ENCODE data around the gene LHX6. TPM values are rescaled to one million over a fixed set of nuclear protein-coding genes. Genes with fewer than 3 reads are reported as not detected.

The LHX6 gene
- total and polyA plus RNA-seq, 2 donors from 2014 or later, result 0.82 to 4.9 TPM

- no peak overlapping the region for H3K27ac ChIP-seq (ENCODE audit: low read depth in 2 of 2, low read length in 2 of 2)
- no peak for FAIRE-seq
- DNase-seq, result peak in 1 of 5 donors; percentile 61
- peaks cover 78% of the 10 kb centered on the region for H3K27me3 ChIP-seq (ENCODE audit: control insufficient read depth, insufficient read depth, low read length)
- H3K9me3 ChIP-seq (ENCODE audit: control insufficient read depth in 2 of 3, insufficient read depth in 1 of 3, low read length in 3 of 3), result no peaks in the 10 kb centered on the region
- TF ChIP-seq, protein P1, sequence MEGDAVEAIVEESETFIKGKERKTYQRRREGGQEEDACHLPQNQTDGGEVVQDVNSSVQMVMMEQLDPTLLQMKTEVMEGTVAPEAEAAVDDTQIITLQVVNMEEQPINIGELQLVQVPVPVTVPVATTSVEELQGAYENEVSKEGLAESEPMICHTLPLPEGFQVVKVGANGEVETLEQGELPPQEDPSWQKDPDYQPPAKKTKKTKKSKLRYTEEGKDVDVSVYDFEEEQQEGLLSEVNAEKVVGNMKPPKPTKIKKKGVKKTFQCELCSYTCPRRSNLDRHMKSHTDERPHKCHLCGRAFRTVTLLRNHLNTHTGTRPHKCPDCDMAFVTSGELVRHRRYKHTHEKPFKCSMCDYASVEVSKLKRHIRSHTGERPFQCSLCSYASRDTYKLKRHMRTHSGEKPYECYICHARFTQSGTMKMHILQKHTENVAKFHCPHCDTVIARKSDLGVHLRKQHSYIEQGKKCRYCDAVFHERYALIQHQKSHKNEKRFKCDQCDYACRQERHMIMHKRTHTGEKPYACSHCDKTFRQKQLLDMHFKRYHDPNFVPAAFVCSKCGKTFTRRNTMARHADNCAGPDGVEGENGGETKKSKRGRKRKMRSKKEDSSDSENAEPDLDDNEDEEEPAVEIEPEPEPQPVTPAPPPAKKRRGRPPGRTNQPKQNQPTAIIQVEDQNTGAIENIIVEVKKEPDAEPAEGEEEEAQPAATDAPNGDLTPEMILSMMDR (IDR thresholded peaks at IDR 0.05; ENCODE audit: borderline replicate concordance, extremely low read depth, insufficient read depth), result no peak
- H3K9ac ChIP-seq (ENCODE audit: low read length in 3 of 3), result no peak overlapping the region
- no peak overlapping the region for H3K4me3 ChIP-seq (ENCODE audit: low read length in 3 of 3)
- H3K36me3 ChIP-seq (ENCODE audit: control insufficient read depth in 2 of 3, insufficient read depth in 3 of 3, low read length in 3 of 3), result no peaks in the 10 kb centered on the region
- H3K4me1 ChIP-seq (ENCODE audit: control insufficient read depth in 2 of 3, insufficient read depth in 2 of 3, low read depth in 1 of 3, low read length in 3 of 3), result peaks cover 0 to 19% (median 3%) of the 10 kb centered on the region in 3 donors
- intact Hi-C loops (cut with DNase I), result no loop called here
These were observed 6.0 kb downstream of the LHX6 start for GRCh38 chr9:122222791-122223190.

- FAIRE-seq, result no peak
- Histone ChIP-seq H3K27me3 (ENCODE audit: control insufficient read depth, insufficient read depth, low read length) (peaks cover 80% of the 10 kb centered on the region), H3K4me3 (ENCODE audit: low read length in 3 of 3) (no peak overlapping the region), H3K9me3 (ENCODE audit: control insufficient read depth in 2 of 3, insufficient read depth in 1 of 3, low read length in 3 of 3) (no peaks in the 10 kb centered on the region), H3K27ac (ENCODE audit: low read depth in 2 of 2, low read length in 2 of 2) (no peak overlapping the region), H3K9ac (ENCODE audit: low read length in 3 of 3) (no peak overlapping the region), H3K36me3 (ENCODE audit: control insufficient read depth in 2 of 3, insufficient read depth in 3 of 3, low read length in 3 of 3) (no peaks in the 10 kb centered on the region), H3K4me1 (ENCODE audit: control insufficient read depth in 2 of 3, insufficient read depth in 2 of 3, low read depth in 1 of 3, low read length in 3 of 3) (peaks cover 0 to 17% (median 3%) of the 10 kb centered on the region in 3 donors)
- intact Hi-C loops (cut with DNase I), result no loop called here
- DNase-seq, result peak in 4 of 5 donors; percentile 45 to 71 (median 58)
- TF ChIP-seq, protein P1 (IDR thresholded peaks at IDR 0.05; ENCODE audit: borderline replicate concordance, extremely low read depth, insufficient read depth), result no peak
These were observed 7.5 kb downstream of the LHX6 start for GRCh38 chr9:122221183-122221811.

DNA sequence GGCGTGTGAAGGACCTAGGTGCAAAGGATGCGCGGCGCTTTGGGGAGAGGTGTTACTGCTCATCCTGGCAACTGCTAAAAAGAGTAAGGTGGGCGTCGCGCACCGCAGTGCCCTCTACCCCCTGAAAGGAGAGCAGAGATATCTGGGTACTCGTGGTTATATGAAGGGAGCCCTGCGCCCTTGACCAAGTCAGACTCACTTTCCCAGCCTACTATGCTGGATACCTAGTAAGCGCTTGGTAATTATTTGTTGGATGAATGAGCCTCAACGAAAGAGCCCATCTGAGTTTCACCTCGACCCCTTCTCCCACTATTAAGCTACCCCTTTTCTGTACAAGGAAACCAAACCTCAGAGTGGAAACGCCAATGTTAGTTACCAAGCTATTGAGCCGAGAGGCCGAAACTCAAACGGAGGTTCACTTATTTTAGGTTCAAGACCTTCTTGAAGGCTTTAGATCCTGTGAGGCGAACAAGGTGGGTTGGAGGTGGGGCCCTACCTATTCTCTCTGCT lies 8.0 kb downstream of the LHX6 start:
- H3K4me1 ChIP-seq (ENCODE audit: control insufficient read depth in 2 of 3, insufficient read depth in 2 of 3, low read depth in 1 of 3, low read length in 3 of 3), result peaks cover 0 to 17% (median 3%) of the 10 kb centered on the region in 3 donors
- H3K9ac ChIP-seq (ENCODE audit: low read length in 3 of 3), result no peak overlapping the region
- FAIRE-seq, result no peak
- H3K4me3 ChIP-seq (ENCODE audit: low read length in 3 of 3), result no peak overlapping the region
- peaks cover 82% of the 10 kb centered on the region for H3K27me3 ChIP-seq (ENCODE audit: control insufficient read depth, insufficient read depth, low read length)
- intact Hi-C loops (cut with DNase I), result no loop called here
- DNase-seq, result peak in 1 of 5 donors; percentile 19
- TF ChIP-seq, protein P1 (IDR thresholded peaks at IDR 0.05; ENCODE audit: borderline replicate concordance, extremely low read depth, insufficient read depth), result no peak
- no peak overlapping the region for H3K27ac ChIP-seq (ENCODE audit: low read depth in 2 of 2, low read length in 2 of 2)
- no peaks in the 10 kb centered on the region for H3K9me3 ChIP-seq (ENCODE audit: control insufficient read depth in 2 of 3, insufficient read depth in 1 of 3, low read length in 3 of 3)
- H3K36me3 ChIP-seq (ENCODE audit: control insufficient read depth in 2 of 3, insufficient read depth in 3 of 3, low read length in 3 of 3), result no peaks in the 10 kb centered on the region

Data from kidney (tissue), 14 donors.